ENCODE measurements around the gene SIAH1. TPM values are rescaled to one million over a fixed set of nuclear protein-coding genes. Genes with fewer than 3 reads are reported as not detected.

Gene SIAH1
- total and polyA plus RNA-seq, 10 of the 15 experiments (the other 5 are each of a cell fraction or from before 2014, with no cell fraction given) = 5.1 to 21.1 (median 13.9) TPM

DNA sequence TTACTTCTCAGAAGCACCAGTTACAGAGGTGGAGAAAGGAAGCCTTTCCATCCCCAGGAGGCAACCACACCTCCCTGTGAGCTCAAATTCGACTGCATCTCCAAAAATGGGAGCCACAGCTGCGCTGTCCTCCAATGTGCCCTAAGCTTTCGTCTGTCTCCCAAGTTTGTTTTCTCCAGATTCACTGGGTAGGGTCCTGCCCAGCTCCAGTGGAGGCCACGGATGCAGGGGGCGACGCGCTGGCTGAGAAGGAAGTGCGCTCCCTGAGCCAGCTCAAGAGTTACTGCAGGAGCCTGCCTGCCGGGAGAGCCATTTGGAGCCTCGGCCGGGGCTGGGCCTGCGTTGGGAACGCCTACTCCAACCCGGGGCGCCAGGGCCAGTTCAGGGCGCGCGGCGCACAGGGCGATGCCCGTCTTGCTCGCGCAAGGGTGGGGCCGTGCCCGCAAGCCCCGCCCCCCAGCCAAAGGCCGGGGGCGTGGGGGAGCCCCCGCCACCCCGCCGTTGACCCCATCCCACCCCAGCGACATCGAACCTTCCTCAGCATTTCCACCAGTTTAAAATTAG, 19.5 kb downstream of the SIAH1 start:
- intact Hi-C loops (cut with micrococcal nuclease; ENCODE audit: unreplicated experiment) (loop anchor here (1.0 to 5.0 kb wide), 4 partner anchors 19 to 245 kb away; partner anchors contain the start of genes N4BP1 and SIAH1), in situ Hi-C loops (cut with MboI) (no loop called here)
- peak overlapping the region; percentile 70 for H3K4me2 ChIP-seq (ENCODE audit: control insufficient read depth, insufficient read depth)
- H3K4me3 ChIP-seq = peak overlapping the region; percentile 64
- no peaks in the 10 kb centered on the region for H3K9me3 ChIP-seq (replicated peaks; ENCODE audit: control insufficient read depth, insufficient read depth, low read length)
- TF ChIP-seq NRF1 (conservative IDR thresholded peaks at IDR 0.05; ENCODE audit: low read depth, low read length) (0 out of 2 replicates have a peak, but pooled peaks have one; percentile 26), EGR1 (IDR thresholded peaks at IDR 0.05; ENCODE audit: borderline replicate concordance in 1 of 2, low read depth in 2 of 2, low read length in 2 of 2) (peak in 1 of 2 experiments; percentile 92; a peak in 2 of 3 replicates), GATAD2B (conservative IDR thresholded peaks at IDR 0.05; ENCODE audit: low read depth) (no peak), BHLHE40 (IDR thresholded peaks at IDR 0.05; ENCODE audit: borderline replicate concordance in 1 of 2, low read depth in 2 of 2, low read length in 1 of 2) (peak; percentile 7 to 25; a peak in 1 of 4 replicates), LARP7 (IDR thresholded peaks at IDR 0.05) (0 out of 2 replicates have a peak, but pooled peaks have one; percentile 33), ZNF687 (IDR thresholded peaks at IDR 0.05) (0 out of 2 replicates have a peak, but pooled peaks have one; percentile 32), DPF2 (IDR thresholded peaks at IDR 0.05) (peak; percentile 21; the same call in 1 of the 2 replicates), POLR2A (IDR thresholded peaks at IDR 0.05; ENCODE audit: low read depth, low read length) (peak; percentile 73), HCFC1 (IDR thresholded peaks at IDR 0.05; ENCODE audit: low read length) (no peak), POLR2AphosphoS5 (IDR thresholded peaks at IDR 0.05; ENCODE audit: low read length) (peak; percentile 51), NR2F1 (conservative IDR thresholded peaks at IDR 0.05) (peak; percentile 73), ESRRA (IDR thresholded peaks at IDR 0.05; ENCODE audit: low read length) (no peak), JUND (IDR thresholded peaks at IDR 0.05; ENCODE audit: low read depth, low read length) (peak; percentile 22; the same call in 1 of the 2 replicates), SIN3A (IDR thresholded peaks at IDR 0.05; ENCODE audit: low read depth, low read length) (no peak), IKZF1 (conservative IDR thresholded peaks at IDR 0.05) (peak; percentile 20; the same call in 1 of the 2 replicates)
- TF ChIP-seq, protein P1, sequence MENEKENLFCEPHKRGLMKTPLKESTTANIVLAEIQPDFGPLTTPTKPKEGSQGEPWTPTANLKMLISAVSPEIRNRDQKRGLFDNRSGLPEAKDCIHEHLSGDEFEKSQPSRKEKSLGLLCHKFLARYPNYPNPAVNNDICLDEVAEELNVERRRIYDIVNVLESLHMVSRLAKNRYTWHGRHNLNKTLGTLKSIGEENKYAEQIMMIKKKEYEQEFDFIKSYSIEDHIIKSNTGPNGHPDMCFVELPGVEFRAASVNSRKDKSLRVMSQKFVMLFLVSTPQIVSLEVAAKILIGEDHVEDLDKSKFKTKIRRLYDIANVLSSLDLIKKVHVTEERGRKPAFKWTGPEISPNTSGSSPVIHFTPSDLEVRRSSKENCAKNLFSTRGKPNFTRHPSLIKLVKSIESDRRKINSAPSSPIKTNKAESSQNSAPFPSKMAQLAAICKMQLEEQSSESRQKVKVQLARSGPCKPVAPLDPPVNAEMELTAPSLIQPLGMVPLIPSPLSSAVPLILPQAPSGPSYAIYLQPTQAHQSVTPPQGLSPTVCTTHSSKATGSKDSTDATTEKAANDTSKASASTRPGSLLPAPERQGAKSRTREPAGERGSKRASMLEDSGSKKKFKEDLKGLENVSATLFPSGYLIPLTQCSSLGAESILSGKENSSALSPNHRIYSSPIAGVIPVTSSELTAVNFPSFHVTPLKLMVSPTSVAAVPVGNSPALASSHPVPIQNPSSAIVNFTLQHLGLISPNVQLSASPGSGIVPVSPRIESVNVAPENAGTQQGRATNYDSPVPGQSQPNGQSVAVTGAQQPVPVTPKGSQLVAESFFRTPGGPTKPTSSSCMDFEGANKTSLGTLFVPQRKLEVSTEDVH (IDR thresholded peaks at IDR 0.05; ENCODE audit: low read depth, partially characterized antibody) = no peak
- peaks cover 14% of the 10 kb centered on the region for H3K4me1 ChIP-seq (ENCODE audit: control insufficient read depth, insufficient read depth, low read length)
- peaks cover 3% of the 10 kb centered on the region in 2 experiments; a peak in 1 of 4 replicates for H3K36me3 ChIP-seq (ENCODE audit: control insufficient read depth in 2 of 2, insufficient read depth in 2 of 2, low read length in 1 of 2)
- 8% methylated on average over 19 of the region's 33 CpGs for WGBS (ENCODE audit: insufficient coverage, insufficient replicate concordance, low lambda C conversion rate, missing lambda C conversion rate)
- peaks cover 84% of the 10 kb centered on the region for H3K79me2 ChIP-seq (ENCODE audit: control insufficient read depth, insufficient read depth, low read length)
- H4K20me1 ChIP-seq (ENCODE audit: control insufficient read depth, insufficient read depth) = no peaks in the 10 kb centered on the region
- ATAC-seq (peak; percentile 97), DNase-seq (ENCODE audit: low read depth, low spot score) (no peak), FAIRE-seq (peak; percentile 41)
- H2AFZ ChIP-seq (ENCODE audit: control insufficient read depth, low read depth, low read length) = peak overlapping the region; percentile 9; the same call in 1 of the 2 replicates
- POLR2A ChIA-PET = interaction anchor here (0.5 to 2.6 kb wide), 9 partner anchors 14 to 244 kb away, joined by 3 to 9 read pairs (median 6); partner anchors contain the start of genes N4BP1 and SIAH1
- RAD21 ChIA-PET (ENCODE audit: unreplicated experiment) = interaction anchor here (0.8 to 4.5 kb wide), 9 partner anchors 11 to 264 kb away, joined by 3 to 30 read pairs (median 9); partner anchors contain the start of gene SIAH1
- BruUV-seq (replicated peaks) = no TSS peak
- peak overlapping the region; percentile 69 for H3K9ac ChIP-seq (ENCODE audit: control insufficient read depth, insufficient read depth, low read length)
- no peaks in the 10 kb centered on the region for H3K27me3 ChIP-seq (replicated peaks in 1 of 2; ENCODE audit: control insufficient read depth in 2 of 2, insufficient read depth in 2 of 2, low read length in 1 of 2)
- CTCF ChIA-PET = interaction anchor here (0.6 to 3.6 kb wide), 13 partner anchors 8 to 265 kb away, joined by 3 to 16 read pairs (median 4); no protein-coding TSS in a partner anchor
- SMC1A ChIA-PET (ENCODE audit: uncharacterized antibody, unreplicated experiment) = interaction anchor here (0.8 to 7.5 kb wide), 10 partner anchors 10 to 265 kb away, joined by 3 to 112 read pairs (median 3); partner anchors contain the start of gene SIAH1
- peak overlapping the region; percentile 90 for H3K27ac ChIP-seq (ENCODE audit: control insufficient read depth, insufficient read depth)

Measured in GM12878 (cell line).